Transverse colon (tissue), 3 donors: ENCODE data around the gene TJP3.

Experiments used
- CTCF ChIP-seq, 5 experiments: fragments of 200-600 bp in 3 of 5; fragments of 450-650 bp in 2 of 5; sonication (generic) in 3 of 5; IDR thresholded peaks; 1 replicate in 2 of 5; 2 replicates in 3 of 5; pipeline ENCODE4 v1.5.1; 2016 to 2017; ENCODE audit warnings: antibody characterized with exemption in 5 of 5, inconsistent platforms in 3 of 5, mild to moderate bottlenecking in 2 of 5, moderate library complexity in 1 of 5
- POLR2A ChIP-seq: fragments of 450-650 bp; IDR thresholded peaks from one replicate; pipeline ENCODE4 v1.6.1; 2016; ENCODE audit warnings: antibody characterized with exemption, mild to moderate bottlenecking, moderate library complexity

DNA sequence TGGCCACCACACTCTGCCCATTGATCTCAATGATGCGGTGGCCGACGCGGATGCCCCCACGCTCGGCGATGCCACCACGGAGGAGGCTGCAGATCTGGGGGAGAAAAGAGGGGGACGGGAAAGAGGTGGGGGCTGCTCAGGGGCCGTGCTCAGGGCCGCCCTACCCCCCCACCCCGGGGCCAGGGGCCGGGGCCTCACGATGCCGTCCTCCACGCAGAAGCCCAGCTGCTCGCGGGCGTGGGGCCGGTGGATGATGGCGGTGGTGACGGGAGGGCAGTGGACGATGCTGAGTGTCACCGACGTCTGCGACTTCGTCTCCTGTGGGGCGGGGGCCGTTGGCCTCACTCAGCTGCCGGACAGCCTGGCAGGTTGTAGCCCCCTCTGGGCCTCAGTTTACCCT lies 43.1 kb downstream of the TJP3 start:
- no peak for TF ChIP-seq CTCF (IDR thresholded peaks at IDR 0.05)
- no peak for TF ChIP-seq POLR2A
